Measurements from ENCODE around the gene KIDINS220. TPM values are rescaled to one million over a fixed set of nuclear protein-coding genes. Genes with fewer than 3 reads are reported as not detected.

Gene KIDINS220
- total and polyA plus RNA-seq, 9 of the 15 experiments (the other 6 are each of a cell fraction or from before 2014, with no cell fraction given) = 15.2 to 48.0 (median 34.4) TPM

GRCh38 chr2:8837795-8838140 is 355 bp upstream of the KIDINS220 start (continued):
- peak; percentile 79; the same call in 1 of the 2 replicates for TF ChIP-seq MBD1 (CRISPR knock-in tag; IDR thresholded peaks at IDR 0.05)
- TF ChIP-seq ZBTB5 (IDR thresholded peaks at IDR 0.05) = no peak
- TF ChIP-seq TEAD1 (CRISPR knock-in tag; IDR thresholded peaks at IDR 0.05) = 0 out of 4 replicates have a peak, but pooled peaks of 1 of the 2 experiments have one; percentile 35
- peak; percentile 47; the same call in 1 of the 2 replicates for TF ChIP-seq ZFX (CRISPR knock-in tag; IDR thresholded peaks at IDR 0.05)
- TF ChIP-seq LCOR (CRISPR knock-in tag; IDR thresholded peaks at IDR 0.05) = no peak
- TF ChIP-seq ELF1 (tag; IDR thresholded peaks at IDR 0.05) = no peak

GRCh38 chr2:8835279-8835678 is 2.1 kb downstream of the KIDINS220 start:
- H3K27ac ChIP-seq (ENCODE audit: extremely low read depth, low read depth, low read length) = no peak overlapping the region
- no peaks in the 10 kb centered on the region for H3K9me3 ChIP-seq (replicated peaks; ENCODE audit: control insufficient read depth, insufficient read depth, low read depth, low read length)
- H3K9me1 ChIP-seq (ENCODE audit: control insufficient read depth, insufficient read depth, low read length) = peaks cover 5% of the 10 kb centered on the region
- H3K4me2 ChIP-seq (ENCODE audit: insufficient read depth, low read length) = no peak overlapping the region
- in situ Hi-C loops (cut with MboI) = no loop called here
- ATAC-seq (no peak), DNase-seq (ENCODE audit: extremely low read depth in 1 of 4, low spot score in 3 of 4) (peak in 1 of 4 experiments; percentile 25), FAIRE-seq (no peak)
- POLR2A ChIA-PET = no interaction called here
- intact Hi-C loops (cut with micrococcal nuclease) = no loop called here
- H4K20me1 ChIP-seq (replicated peaks; ENCODE audit: control insufficient read depth, insufficient read depth, low read length) = peaks cover 5% of the 10 kb centered on the region; the same call in 1 of the 2 replicates
- H3K27me3 ChIP-seq (ENCODE audit: control insufficient read depth in 2 of 2, insufficient read depth in 2 of 2, low read length in 2 of 2) = no peaks in the 10 kb centered on the region
- CTCF ChIA-PET (ENCODE audit: low intra/inter-chr PET ratio) = no interaction called here
- peaks cover 8 to 31% of the 10 kb centered on the region in 2 experiments; a peak in 4 of 5 replicates for H3K4me1 ChIP-seq (replicated peaks in 1 of 2; ENCODE audit: control insufficient read depth in 2 of 2, insufficient read depth in 2 of 2, low read length in 2 of 2)
- BruUV-seq (replicated peaks) = no TSS peak
- TF ChIP-seq RNF2 (IDR thresholded peaks at IDR 0.05) (no peak), PHF21A (IDR thresholded peaks at IDR 0.05; ENCODE audit: borderline replicate concordance, low read depth) (no peak), ZNF512 (tag; IDR thresholded peaks at IDR 0.05) (no peak), ZNF24 (IDR thresholded peaks at IDR 0.05) (no peak), ZNF121 (CRISPR knock-in tag; conservative IDR thresholded peaks at IDR 0.05) (peak; percentile 82), ZNF592 (IDR thresholded peaks at IDR 0.05) (no peak), NUFIP1 (IDR thresholded peaks at IDR 0.05; ENCODE audit: partially characterized antibody) (no peak)
- H3K4me3 ChIP-seq = no peak overlapping the region
- no peaks in the 10 kb centered on the region for H3K36me3 ChIP-seq (ENCODE audit: control insufficient read depth, insufficient read depth, low read length)
- H3K79me2 ChIP-seq (ENCODE audit: control insufficient read depth, insufficient read depth, low read length) = peaks cover 69% of the 10 kb centered on the region
- no peak overlapping the region for H2AFZ ChIP-seq (ENCODE audit: low read depth, low read length)
- H3K9ac ChIP-seq (ENCODE audit: insufficient read depth in 1 of 2, low read depth in 2 of 2, low read length in 2 of 2) = no peak overlapping the region

Data from K562 (cell line).